K562 (cell line): ENCODE data around the gene BTF3L4. TPM values are rescaled to one million over a fixed set of nuclear protein-coding genes. Genes with fewer than 3 reads are reported as not detected.

Experiments
- ATAC-seq: fragments of 200-7000 bp; cut with Tn5 transposase; 3 replicates; pipeline ENCODE4 v1.9.1; 2020; ENCODE audit warnings: moderate library complexity
- BruUV-seq: library from RNA; stranded (reverse); fragments of 400-500 nt; replicated peaks from 2 replicates; lab custom pipeline; 2021; lab: Mats Ljungman, UMichigan
- CTCF ChIA-PET: fragments of 300-600 bp; formaldehyde crosslinking; extraction: SDS; loops from one replicate; lab custom pipeline; 2021; ENCODE audit warnings: low intra/inter-chr PET ratio; lab: Yijun Ruan, JAX
- POLR2A ChIA-PET: fragments of 300-600, 350-650 bp; sonication (Branson Sonifier 250); formaldehyde crosslinking; extraction: SDS; loops from one replicate; lab custom pipeline; 2021; ENCODE audit warnings: antibody characterized with exemption, inconsistent platforms; lab: Yijun Ruan, JAX
- DNase-seq, 4 experiments: peaks; one replicate each; pipeline versions ENCODE4 v3.0.0 to v3.0.0-alpha.2; 2011 to 2018; ENCODE audit warnings: low spot score in 3 of 4, mixed read lengths in 3 of 4; ENCODE audit errors: extremely low read depth in 1 of 4
- FAIRE-seq: peaks from 2 replicates; lab custom pipeline; 2011; peaks lifted over from hg19 to GRCh38; lab: Jason Lieb, UNC
- H2AFZ ChIP-seq: 2 replicates; pipeline ENCODE4 v1.6.0; 2011; ENCODE audit warnings: low read depth, low read length, control low read depth, inconsistent platforms
- H3K27ac ChIP-seq: fragments of 200-600 bp; 3 replicates; pipeline ENCODE4 v1.8.0; 2011; ENCODE audit warnings: low read depth, mild to moderate bottlenecking, control low read depth, inconsistent platforms, low read length, moderate library complexity, mixed read lengths; ENCODE audit errors: extremely low read depth
- H3K27me3 ChIP-seq, 2 experiments: fragments of 300-600 bp in 1 of 2; 2 replicates in 1 of 2; 3 replicates in 1 of 2; pipeline versions ENCODE4 v1.6.0 to v1.8.0; 2011; ENCODE audit warnings: inconsistent platforms in 2 of 2, low read length in 2 of 2, mild to moderate bottlenecking in 1 of 2, mixed read lengths in 1 of 2, moderate library complexity in 1 of 2; ENCODE audit not compliant: control insufficient read depth in 2 of 2, insufficient read depth in 2 of 2
- H3K36me3 ChIP-seq: fragments of 300-600 bp; 3 replicates; pipeline ENCODE4 v1.8.0; 2011; ENCODE audit warnings: mild to moderate bottlenecking, low read length, inconsistent platforms; ENCODE audit not compliant: control insufficient read depth, insufficient read depth
- H3K4me1 ChIP-seq, 2 experiments: fragments of 200-600 bp in 1 of 2; replicated peaks in 1 of 2; 2 replicates in 1 of 2; 3 replicates in 1 of 2; pipeline versions ENCODE4 v1.5.1 to v1.8.0; 2011; ENCODE audit warnings: inconsistent platforms in 2 of 2, low read length in 2 of 2, mild to moderate bottlenecking in 1 of 2, mixed read lengths in 1 of 2, moderate library complexity in 1 of 2; ENCODE audit not compliant: control insufficient read depth in 2 of 2, insufficient read depth in 2 of 2
- H3K4me2 ChIP-seq: 2 replicates; pipeline ENCODE4 v1.6.1; 2011; ENCODE audit warnings: low read length, control low read depth, inconsistent platforms, mixed read lengths; ENCODE audit not compliant: insufficient read depth
- H3K4me3 ChIP-seq: fragments of 200-600 bp; sonication (generic), shearing (Covaris generic); 2 replicates; pipeline ENCODE4 v1.5.1; 2016; ENCODE audit warnings: control low read depth, inconsistent platforms
- H3K79me2 ChIP-seq: fragments of 200-600 bp; 3 replicates; pipeline ENCODE4 v1.8.0; 2011; ENCODE audit warnings: low read length, inconsistent platforms; ENCODE audit not compliant: control insufficient read depth, insufficient read depth
- H3K9ac ChIP-seq, 2 experiments: 2 replicates each; pipeline versions ENCODE4 v1.6.0 to v1.6.1; 2011; ENCODE audit warnings: low read depth in 2 of 2, low read length in 2 of 2, control low read depth in 1 of 2, inconsistent platforms in 1 of 2, mild to moderate bottlenecking in 1 of 2, mixed read lengths in 1 of 2; ENCODE audit not compliant: insufficient read depth in 1 of 2
- H3K9me1 ChIP-seq: one replicate; pipeline ENCODE4 v1.6.0; 2011; ENCODE audit warnings: inconsistent platforms, mild to moderate bottlenecking, low read length, moderate library complexity; ENCODE audit not compliant: control insufficient read depth, insufficient read depth
- H3K9me3 ChIP-seq: replicated peaks from 2 replicates; pipeline ENCODE4 v1.5.1; 2011; ENCODE audit warnings: low read depth, low read length, inconsistent platforms; ENCODE audit not compliant: control insufficient read depth, insufficient read depth
- H4K20me1 ChIP-seq: replicated peaks from 2 replicates; pipeline ENCODE4 v1.6.1; 2011; ENCODE audit warnings: low read length, inconsistent platforms, mixed read lengths; ENCODE audit not compliant: control insufficient read depth, insufficient read depth
- CTBP1 ChIP-seq: fragments of 450-650 bp; IDR thresholded peaks from 2 replicates; pipeline ENCODE4 v1.6.1; 2016; ENCODE audit warnings: borderline replicate concordance
- DDX20 ChIP-seq: fragments of 450-650 bp; IDR thresholded peaks from 2 replicates; pipeline ENCODE4 v1.6.1; 2016; ENCODE audit warnings: missing genetic modification characterization, low read depth, mild to moderate bottlenecking, missing compliant biosample characterization, moderate library complexity
- DIDO1 ChIP-seq: fragments of 450-650 bp; IDR thresholded peaks from 2 replicates; pipeline ENCODE4 v1.6.1; 2016; ENCODE audit warnings: low read depth, missing biosample characterization, missing genetic modification characterization
- GATAD2B ChIP-seq: fragments of 450-650 bp; IDR thresholded peaks from 2 replicates; pipeline ENCODE4 v1.6.1; 2017; ENCODE audit warnings: mild to moderate bottlenecking, borderline replicate concordance
- GTF2F1 ChIP-seq: IDR thresholded peaks from 2 replicates; pipeline ENCODE4 v1.6.1; 2011; ENCODE audit warnings: low read depth, low read length, improper control_type of control experiment
- NFIX ChIP-seq: fragments of 250-450 bp; sonication (Bioruptor Pico); IDR thresholded peaks from 2 replicates; pipeline ENCODE4 v1.4.0; 2020; ENCODE audit warnings: low read depth, mild to moderate bottlenecking, moderate library complexity
- NFRKB ChIP-seq: fragments of 450-650 bp; IDR thresholded peaks from 2 replicates; pipeline ENCODE4 v1.6.1; 2016; ENCODE audit warnings: low read depth
- PURB ChIP-seq: sonication (generic); formaldehyde crosslinking; IDR thresholded peaks from 2 replicates; pipeline ENCODE4 v1.9.0; 2021; ENCODE audit warnings: low read depth, mild to moderate bottlenecking, missing genetic modification reagents
- RFX7 ChIP-seq: fragments of 250-450 bp; sonication (Bioruptor Pico); IDR thresholded peaks from 2 replicates; pipeline ENCODE4 v1.5.1; 2021; ENCODE audit warnings: mild to moderate bottlenecking
- SMAD1 ChIP-seq: fragments of 150-350 bp; IDR thresholded peaks from 2 replicates; pipeline ENCODE4 v1.6.1; 2014; ENCODE audit warnings: low read length, low read depth; ENCODE audit not compliant: partially characterized antibody
- TEAD2 ChIP-seq: fragments of 450-650 bp; IDR thresholded peaks from 2 replicates; pipeline ENCODE4 v1.6.1; 2016; ENCODE audit warnings: missing genetic modification characterization, control low read depth, missing compliant biosample characterization
- ZFX ChIP-seq: sonication (generic); formaldehyde crosslinking; IDR thresholded peaks from 2 replicates; pipeline ENCODE4 v1.8.0; 2022; ENCODE audit warnings: mild to moderate bottlenecking, missing genetic modification reagents, moderate library complexity
- WGBS: fragments of 100-300 bp; shearing (Covaris generic); methylation state at CpG from one replicate; pipeline ENCODE4 v1.1.6; 2016; ENCODE audit warnings: low coverage, mixed read lengths; ENCODE audit not compliant: insufficient coverage; ENCODE audit errors: missing lambda C conversion rate; 5-methylcytosine and 5-hydroxymethylcytosine counted together
- in situ Hi-C: fragments of 300-500 bp; cut with MboI; formaldehyde crosslinking; loops from 4 replicates; pipeline ENCODE4 v1.15.0; 2018; ENCODE audit warnings: inconsistent platforms, mixed read lengths
- intact Hi-C: fragments of 100-400 bp; cut with micrococcal nuclease; formaldehyde crosslinking; loops from 2 replicates; pipeline ENCODE4 v1.14.2; 2022
- polyA plus RNA-seq, 8 experiments: library from polyadenylated mRNA; depleted of rRNA in 4 of 8; stranded (reverse) in 5 of 8; unstranded in 3 of 8; fragments of >200 nt; fragmentation: Nextera tagmentation in 2 of 8; fragmentation: Illumina TruSeq in 1 of 8; extraction: Ambion mirVana in 2 of 8; extraction: Trizol in 1 of 8; gene quantifications; 2 replicates each; pipeline versions ENCODE4 v1.2.1 to v1.2.3, GENCODE V29; 2011 to 2014; ENCODE audit warnings: inconsistent platforms in 1 of 8, missing spikeins in 1 of 8
- total RNA-seq, 7 experiments: library from RNA; depleted of rRNA in 6 of 7; stranded (reverse); fragments of >200 nt in 6 of 7; fragmentation: Illumina TruSeq in 2 of 7; extraction: Trizol in 2 of 7; gene quantifications; 2 replicates each; pipeline versions ENCODE4 v1.2.1 to v1.2.3, GENCODE V29; 2011 to 2021; ENCODE audit warnings: low replicate concordance in 1 of 7
- TF ChIP-seq, protein P1 (sequence below): fragments of 250-450 bp; sonication (Bioruptor Pico); IDR thresholded peaks from 2 replicates; pipeline ENCODE4 v1.5.0; 2021
- TF ChIP-seq, protein P2 (sequence below), 3 experiments: fragments of 200-800 bp in 1 of 3; sonication (Bioruptor generic) in 1 of 3; sonication (generic) in 1 of 3; formaldehyde crosslinking in 1 of 3; IDR thresholded peaks; 2 replicates each; pipeline versions ENCODE4 v1.6.1 to v1.8.0; 2016 to 2022; ENCODE audit warnings: mild to moderate bottlenecking in 2 of 3, missing compliant biosample characterization in 2 of 3, missing genetic modification characterization in 2 of 3, missing genetic modification reagents in 1 of 3
- TF ChIP-seq, protein P3 (sequence below): fragments of 250-450 bp; sonication (Bioruptor Pico); IDR thresholded peaks from 2 replicates; pipeline ENCODE4 v1.4.0; 2020; ENCODE audit warnings: mild to moderate bottlenecking, moderate library complexity

Gene BTF3L4
- total and polyA plus RNA-seq, 9 of the 15 experiments (the other 6 are each of a cell fraction or from before 2014, with no cell fraction given), result 40.1 to 106 (median 88.8) TPM

DNA sequence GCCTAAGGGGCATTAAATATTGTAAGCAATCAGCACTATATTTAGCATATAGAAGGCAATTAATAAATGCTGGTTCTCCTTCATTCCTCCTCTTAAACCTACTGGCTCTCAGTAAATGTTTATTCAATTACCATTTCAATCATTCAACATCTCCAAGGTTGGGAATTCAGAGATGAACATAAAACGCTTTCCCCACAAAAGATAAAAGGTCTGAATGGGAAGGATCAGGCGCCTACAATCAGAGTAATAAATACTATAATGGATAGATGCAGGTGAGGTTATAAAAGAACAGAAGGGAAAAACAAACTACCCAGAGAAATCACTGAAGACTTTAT, 22.1 kb upstream of the BTF3L4 start:
- H3K79me2 ChIP-seq, result peaks cover 37% of the 10 kb centered on the region
- H3K27me3 ChIP-seq, result no peaks in the 10 kb centered on the region
- ChIA-PET CTCF (no interaction called here), POLR2A (interaction anchor here (0.7 to 2.7 kb wide), 7 partner anchors 9 to 21 kb away, joined by 3 to 15 read pairs (median 5); partner anchors contain the start of gene TXNDC12)
- FAIRE-seq (no peak), DNase-seq (no peak), ATAC-seq (no peak)
- in situ Hi-C loops (no loop called here), intact Hi-C loops (no loop called here)
- peak overlapping the region; percentile 94 for H3K4me2 ChIP-seq
- peak overlapping the region; percentile 93 for H2AFZ ChIP-seq
- peak overlapping the region in 1 of 2 experiments; percentile 88; a peak in 2 of 4 replicates for H3K9ac ChIP-seq
- H3K4me1 ChIP-seq, result peaks cover 12 to 17% of the 10 kb centered on the region in 2 experiments; a peak in 4 of 5 replicates
- peak overlapping the region; percentile 66 for H3K4me3 ChIP-seq
- H3K36me3 ChIP-seq, result peaks cover 34% of the 10 kb centered on the region
- H4K20me1 ChIP-seq, result peaks cover 17% of the 10 kb centered on the region
- H3K9me1 ChIP-seq, result no peaks in the 10 kb centered on the region
- 91% methylated on average over 2 of the region's 2 CpGs for WGBS
- BruUV-seq, result no TSS peak
- no peaks in the 10 kb centered on the region for H3K9me3 ChIP-seq
- H3K27ac ChIP-seq, result peak overlapping the region; percentile 88
- TF ChIP-seq TEAD2 (tag) (no peak), ZFX (CRISPR knock-in tag) (peak; percentile 49; the same call in 1 of the 2 replicates), NFIX (CRISPR knock-in tag) (no peak), GATAD2B (0 out of 2 replicates have a peak, but pooled peaks have one; percentile 15), DIDO1 (no peak), DDX20 (tag) (0 out of 2 replicates have a peak, but pooled peaks have one; percentile 35), SMAD1 (no peak), GTF2F1 (no peak), PURB (no peak), NFRKB (peak; percentile 22; the same call in 1 of the 2 replicates), CTBP1 (no peak), RFX7 (CRISPR knock-in tag) (no peak)
- TF ChIP-seq, protein P1, sequence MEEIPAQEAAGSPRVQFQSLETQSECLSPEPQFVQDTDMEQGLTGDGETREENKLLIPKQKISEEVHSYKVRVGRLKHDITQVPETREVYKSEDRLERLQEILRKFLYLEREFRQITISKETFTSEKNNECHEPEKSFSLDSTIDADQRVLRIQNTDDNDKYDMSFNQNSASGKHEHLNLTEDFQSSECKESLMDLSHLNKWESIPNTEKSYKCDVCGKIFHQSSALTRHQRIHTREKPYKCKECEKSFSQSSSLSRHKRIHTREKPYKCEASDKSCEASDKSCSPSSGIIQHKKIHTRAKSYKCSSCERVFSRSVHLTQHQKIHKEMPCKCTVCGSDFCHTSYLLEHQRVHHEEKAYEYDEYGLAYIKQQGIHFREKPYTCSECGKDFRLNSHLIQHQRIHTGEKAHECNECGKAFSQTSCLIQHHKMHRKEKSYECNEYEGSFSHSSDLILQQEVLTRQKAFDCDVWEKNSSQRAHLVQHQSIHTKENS, result no peak
- TF ChIP-seq, protein P2, sequence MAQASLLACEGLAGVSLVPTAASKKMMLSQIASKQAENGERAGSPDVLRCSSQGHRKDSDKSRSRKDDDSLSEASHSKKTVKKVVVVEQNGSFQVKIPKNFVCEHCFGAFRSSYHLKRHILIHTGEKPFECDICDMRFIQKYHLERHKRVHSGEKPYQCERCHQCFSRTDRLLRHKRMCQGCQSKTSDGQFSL (CRISPR knock-in tag; IDR thresholded peaks at IDR 0.05), result no peak
- TF ChIP-seq, protein P2 (tag; IDR thresholded peaks at IDR 0.05), result no peak
- TF ChIP-seq, protein P3, sequence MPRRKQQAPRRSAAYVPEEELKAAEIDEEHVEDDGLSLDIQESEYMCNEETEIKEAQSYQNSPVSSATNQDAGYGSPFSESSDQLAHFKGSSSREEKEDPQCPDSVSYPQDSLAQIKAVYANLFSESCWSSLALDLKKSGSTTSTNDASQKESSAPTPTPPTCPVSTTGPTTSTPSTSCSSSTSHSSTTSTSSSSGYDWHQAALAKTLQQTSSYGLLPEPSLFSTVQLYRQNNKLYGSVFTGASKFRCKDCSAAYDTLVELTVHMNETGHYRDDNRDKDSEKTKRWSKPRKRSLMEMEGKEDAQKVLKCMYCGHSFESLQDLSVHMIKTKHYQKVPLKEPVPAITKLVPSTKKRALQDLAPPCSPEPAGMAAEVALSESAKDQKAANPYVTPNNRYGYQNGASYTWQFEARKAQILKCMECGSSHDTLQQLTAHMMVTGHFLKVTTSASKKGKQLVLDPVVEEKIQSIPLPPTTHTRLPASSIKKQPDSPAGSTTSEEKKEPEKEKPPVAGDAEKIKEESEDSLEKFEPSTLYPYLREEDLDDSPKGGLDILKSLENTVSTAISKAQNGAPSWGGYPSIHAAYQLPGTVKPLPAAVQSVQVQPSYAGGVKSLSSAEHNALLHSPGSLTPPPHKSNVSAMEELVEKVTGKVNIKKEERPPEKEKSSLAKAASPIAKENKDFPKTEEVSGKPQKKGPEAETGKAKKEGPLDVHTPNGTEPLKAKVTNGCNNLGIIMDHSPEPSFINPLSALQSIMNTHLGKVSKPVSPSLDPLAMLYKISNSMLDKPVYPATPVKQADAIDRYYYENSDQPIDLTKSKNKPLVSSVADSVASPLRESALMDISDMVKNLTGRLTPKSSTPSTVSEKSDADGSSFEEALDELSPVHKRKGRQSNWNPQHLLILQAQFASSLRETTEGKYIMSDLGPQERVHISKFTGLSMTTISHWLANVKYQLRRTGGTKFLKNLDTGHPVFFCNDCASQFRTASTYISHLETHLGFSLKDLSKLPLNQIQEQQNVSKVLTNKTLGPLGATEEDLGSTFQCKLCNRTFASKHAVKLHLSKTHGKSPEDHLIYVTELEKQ, result no peak
